PC-3 (cell line): Measurements from ENCODE around the gene VWA1. TPM values are rescaled to one million over a fixed set of nuclear protein-coding genes. Genes with fewer than 3 reads are reported as not detected.

Source experiments
- ATAC-seq: fragments of 200-7000 bp; cut with Tn5 transposase; 2 replicates; pipeline ENCODE4 v1.9.1; 2020; ENCODE audit warnings: mild to moderate bottlenecking, moderate library complexity
- BruUV-seq: library from RNA; stranded (reverse); fragments of 400-500 nt; replicated peaks from 2 replicates; lab custom pipeline; 2021; lab: Mats Ljungman, UMichigan
- CTCF ChIA-PET: fragments of 300-600 bp; sonication (Branson Sonifier 250); formaldehyde crosslinking; loops from one replicate; lab custom pipeline; 2022; ENCODE audit warnings: antibody characterized with exemption; lab: Charles Lee
- POLR2A ChIA-PET: fragments of 300-600 bp; sonication (Branson Sonifier 250); formaldehyde crosslinking; loops from one replicate; lab custom pipeline; 2022; ENCODE audit warnings: antibody characterized with exemption; ENCODE audit not compliant: unreplicated experiment; lab: Charles Lee
- DNase-seq: peaks from one replicate; pipeline ENCODE4 v3.0.0-alpha.2; 2015
- H2AFZ ChIP-seq: fragments of 300-600 bp; sonication (generic); 2 replicates; pipeline ENCODE4 v1.6.0; 2016; ENCODE audit warnings: antibody characterized with exemption, low read length
- H3F3A ChIP-seq: fragments of 300-600 bp; sonication (generic); one replicate; pipeline ENCODE4 v1.6.0; 2017; ENCODE audit warnings: antibody characterized with exemption, low read length, control low read depth, mild to moderate bottlenecking; ENCODE audit not compliant: unreplicated experiment
- H3K27ac ChIP-seq: fragments of 300-600 bp; sonication (generic); 2 replicates; pipeline ENCODE4 v1.5.1; 2016; ENCODE audit warnings: mild to moderate bottlenecking, low read length
- H3K27me3 ChIP-seq: fragments of 300-600 bp; sonication (generic); 2 replicates; pipeline ENCODE4 v1.6.1; 2016; ENCODE audit warnings: low read length, mixed read lengths
- H3K36me3 ChIP-seq: fragments of 300-600 bp; sonication (generic); 2 replicates; pipeline ENCODE4 v1.6.1; 2016; ENCODE audit warnings: low read depth, mixed run types, low read length, mixed read lengths
- H3K4me1 ChIP-seq: fragments of 300-600 bp; sonication (generic); 2 replicates; pipeline ENCODE4 v1.5.1; 2016; ENCODE audit warnings: low read length; ENCODE audit not compliant: insufficient read depth
- H3K4me2 ChIP-seq: fragments of 300-600 bp; sonication (generic); 2 replicates; pipeline ENCODE4 v1.6.0; 2016; ENCODE audit warnings: low read length
- H3K4me3 ChIP-seq: fragments of 300-600 bp; sonication (generic); 2 replicates; pipeline ENCODE4 v1.5.1; 2016; ENCODE audit warnings: mild to moderate bottlenecking, low read length, mixed read lengths
- H3K79me2 ChIP-seq: fragments of 300-600 bp; sonication (generic); 2 replicates; pipeline ENCODE4 v1.6.1; 2017; ENCODE audit warnings: low read length, mixed read lengths
- H3K9ac ChIP-seq: fragments of 300-600 bp; sonication (generic); 2 replicates; pipeline ENCODE4 v1.6.0; 2016; ENCODE audit warnings: mild to moderate bottlenecking, low read length
- H3K9me2 ChIP-seq: fragments of 300-600 bp; sonication (generic); replicated peaks from 2 replicates; pipeline ENCODE4 v1.6.1; 2016; ENCODE audit warnings: mixed run types, low read length, mixed read lengths
- H3K9me3 ChIP-seq: fragments of 300-600 bp; sonication (generic); 2 replicates; pipeline ENCODE4 v1.6.1; 2016; ENCODE audit warnings: low read length, mixed read lengths
- H4K20me1 ChIP-seq: fragments of 300-600 bp; sonication (generic); 2 replicates; pipeline ENCODE4 v1.6.1; 2016; ENCODE audit warnings: low read length, mixed read lengths
- CTCF ChIP-seq: fragments of 300-600 bp; sonication (generic); conservative IDR thresholded peaks from 2 replicates; pipeline ENCODE4 v1.5.1; 2017; ENCODE audit warnings: antibody characterized with exemption, low read depth, mild to moderate bottlenecking, low read length
- EZH2 ChIP-seq: fragments of 300-600 bp; sonication (generic); IDR thresholded peaks from one replicate; pipeline ENCODE4 v1.6.1; 2017; ENCODE audit warnings: antibody characterized with exemption, mild to moderate bottlenecking, low read length; ENCODE audit not compliant: unreplicated experiment
- EZH2phosphoT487 ChIP-seq: fragments of 300-600 bp; sonication (generic); IDR thresholded peaks from 2 replicates; pipeline ENCODE4 v1.6.1; 2018; ENCODE audit warnings: mild to moderate bottlenecking, antibody characterized with exemption, low read length, borderline replicate concordance
- intact Hi-C: fragments of 100-400 bp; cut with micrococcal nuclease; formaldehyde crosslinking; loops from 2 replicates; pipeline ENCODE4 v1.9.0; 2023
- total RNA-seq: library from RNA; depleted of rRNA; stranded (reverse); fragments of >200 nt; gene quantifications from 2 replicates; pipeline ENCODE4 v1.2.3, GENCODE V29; 2014

The VWA1 gene
- total RNA-seq, 1 experiment from 2014 or later: 59.1 TPM

GRCh38 chr1:1432274-1432950 is 3.1 kb upstream of the VWA1 start:
- Histone ChIP-seq H3K9ac (no peak overlapping the region), H3K9me2 (no peaks in the 10 kb centered on the region), H3K36me3 (no peaks in the 10 kb centered on the region), H2AFZ (no peak overlapping the region), H3K4me2 (peak overlapping the region; percentile 78), H3K4me3 (no peak overlapping the region), H4K20me1 (no peaks in the 10 kb centered on the region), H3K4me1 (peaks cover 48% of the 10 kb centered on the region), H3K79me2 (peaks cover 13% of the 10 kb centered on the region), H3K27me3 (no peaks in the 10 kb centered on the region), H3F3A (peaks cover 4% of the 10 kb centered on the region), H3K27ac (peak overlapping the region; percentile 89; the same call in 1 of the 2 replicates), H3K9me3 (no peaks in the 10 kb centered on the region)
- intact Hi-C loops: no loop called here
- TF ChIP-seq EZH2phosphoT487 (no peak), EZH2 (no peak), CTCF (no peak)
- BruUV-seq: no TSS peak
- ATAC-seq: no peak
- no peak for DNase-seq
- POLR2A ChIA-PET: interaction anchor here (0.6 kb wide), 1 partner anchor 24 kb away, joined by 3 read pairs; no protein-coding TSS in a partner anchor
- CTCF ChIA-PET: no interaction called here

GRCh38 chr1:1432951-1433803 is 2.3 kb upstream of the VWA1 start:
- ChIA-PET CTCF (no interaction called here), POLR2A (interaction anchor here (0.6 kb wide), 2 partner anchors 25 to 223 kb away, joined by 3 to 6 read pairs; no protein-coding TSS in a partner anchor)
- Histone ChIP-seq H3K79me2 (peaks cover 13% of the 10 kb centered on the region), H3K4me3 (peak overlapping the region; percentile 40), H3K4me1 (peaks cover 48% of the 10 kb centered on the region), H3K4me2 (peak overlapping the region; percentile 78), H3F3A (peaks cover 4% of the 10 kb centered on the region), H3K9me2 (no peaks in the 10 kb centered on the region), H3K36me3 (no peaks in the 10 kb centered on the region), H3K27ac (peak overlapping the region; percentile 89), H3K27me3 (no peaks in the 10 kb centered on the region), H4K20me1 (no peaks in the 10 kb centered on the region), H2AFZ (peak overlapping the region; percentile 58; the same call in 1 of the 2 replicates), H3K9ac (peak overlapping the region; percentile 73), H3K9me3 (no peaks in the 10 kb centered on the region)
- peak; percentile 59 for ATAC-seq
- TF ChIP-seq EZH2phosphoT487: no peak
- no peak for TF ChIP-seq CTCF
- TF ChIP-seq EZH2: no peak
- intact Hi-C loops: no loop called here
- DNase-seq: peak; percentile 96
- no TSS peak for BruUV-seq
